ENCODE data around the gene AKR1D1.

The AKR1D1 gene

GRCh38 chr7:138079137-138079536 is 2.9 kb downstream of the AKR1D1 start:
- ChIA-PET POLR2A (no interaction called here), CTCF (interaction anchor here (0.6 kb wide), 1 partner anchor 938 kb away, joined by 3 read pairs; no protein-coding TSS in a partner anchor)
- no peaks in the 10 kb centered on the region for H3K36me3 ChIP-seq (ENCODE audit: control insufficient read depth in 2 of 2, insufficient read depth in 1 of 2, low read length in 2 of 2)
- H3K27ac ChIP-seq (ENCODE audit: extremely low read depth, low read depth, low read length), result no peak overlapping the region
- H3K4me3 ChIP-seq (ENCODE audit: low read depth, low read length), result no peak overlapping the region
- H3K4me1 ChIP-seq (ENCODE audit: control insufficient read depth, insufficient read depth, low read length), result no peaks in the 10 kb centered on the region
- TF ChIP-seq TSHZ1 (tag by site-specific recombination; IDR thresholded peaks at IDR 0.05; ENCODE audit: borderline replicate concordance) (no peak), ZNF146 (tag by site-specific recombination; IDR thresholded peaks at IDR 0.05) (no peak), ZNF148 (tag by site-specific recombination; IDR thresholded peaks at IDR 0.05; ENCODE audit: borderline replicate concordance) (no peak), ZNF362 (tag by site-specific recombination; IDR thresholded peaks at IDR 0.05) (no peak), SP7 (tag by site-specific recombination; IDR thresholded peaks at IDR 0.05) (no peak), HOXD13 (CRISPR knock-in tag; IDR thresholded peaks at IDR 0.05; ENCODE audit: borderline replicate concordance) (no peak), ZNF112 (tag by site-specific recombination; IDR thresholded peaks at IDR 0.05) (no peak), ZNF19 (tag by site-specific recombination; IDR thresholded peaks at IDR 0.05; ENCODE audit: low read depth) (no peak)
- no peaks in the 10 kb centered on the region for H3K9me3 ChIP-seq (ENCODE audit: control insufficient read depth, insufficient read depth, low read depth, low read length)

- ChIA-PET CTCF (interaction anchor here (0.7 kb wide), 1 partner anchor 10 kb away, joined by 3 read pairs; no protein-coding TSS in a partner anchor), POLR2A (no interaction called here)
- Histone ChIP-seq H3K4me1 (ENCODE audit: control insufficient read depth, insufficient read depth, low read length) (no peaks in the 10 kb centered on the region), H3K27ac (ENCODE audit: extremely low read depth, low read depth, low read length) (no peak overlapping the region), H3K4me3 (ENCODE audit: low read depth, low read length) (no peak overlapping the region), H3K9me3 (ENCODE audit: control insufficient read depth, insufficient read depth, low read depth, low read length) (no peaks in the 10 kb centered on the region), H3K36me3 (ENCODE audit: control insufficient read depth in 2 of 2, insufficient read depth in 1 of 2, low read length in 2 of 2) (no peaks in the 10 kb centered on the region)
- TF ChIP-seq ZNF157 (tag by site-specific recombination; IDR thresholded peaks at IDR 0.05) (no peak), KLF16 (tag by site-specific recombination; IDR thresholded peaks at IDR 0.05) (no peak), ATF2 (tag by site-specific recombination; IDR thresholded peaks at IDR 0.05; ENCODE audit: low read depth) (no peak), GLI4 (tag by site-specific recombination; IDR thresholded peaks at IDR 0.05) (no peak), ZNF362 (tag by site-specific recombination; IDR thresholded peaks at IDR 0.05) (no peak)
These were observed 5.6 kb downstream of the AKR1D1 start for GRCh38 chr7:138081868-138082267.

Data from HEK293 (cell line).